ENCODE data around the gene COX4I2.

COX4I2 gene

DNA sequence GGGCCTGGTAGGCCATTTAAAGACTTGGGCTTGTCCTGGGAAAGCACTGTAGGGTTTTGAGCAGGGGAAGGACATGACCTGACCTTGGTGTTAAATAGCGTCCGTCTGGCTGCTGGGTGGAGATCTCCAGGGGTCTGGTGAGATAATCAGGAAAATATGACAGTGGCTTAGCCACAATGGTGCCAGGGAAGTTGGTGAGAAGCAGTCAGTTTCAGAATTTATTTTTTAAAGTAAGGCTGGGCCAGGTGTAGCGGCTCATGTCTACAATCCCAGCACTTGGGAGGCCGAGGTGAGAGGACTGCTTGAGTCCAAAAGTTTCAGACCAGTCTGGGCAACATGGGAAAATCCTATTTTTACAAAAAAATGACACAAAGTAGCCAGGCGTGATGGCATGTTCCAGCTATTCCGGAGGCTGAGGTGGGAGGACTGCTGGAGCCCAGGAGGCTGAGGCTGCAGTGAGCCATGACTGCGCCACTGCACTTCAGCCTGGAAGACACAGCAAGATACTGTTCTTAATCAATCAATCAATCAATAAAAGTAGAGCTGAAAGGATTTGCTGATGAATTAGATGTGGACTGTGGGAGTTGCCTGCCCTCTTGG lies 43.5 kb downstream of the COX4I2 start:
- DNase-seq (ENCODE audit: low spot score in 2 of 2) = no peak
- Mint-ChIP-seq H3K36me3 (peaks cover 17% of the 10 kb centered on the region), H3K9me3 (no peaks in the 10 kb centered on the region), H3K4me3 (no peak overlapping the region), H3K4me1 (peaks cover 42% of the 10 kb centered on the region), H3K27me3 (no peaks in the 10 kb centered on the region), H3K27ac (peak overlapping the region; percentile 31)
- ATAC-seq (ENCODE audit: low read depth) = no peak

DNA sequence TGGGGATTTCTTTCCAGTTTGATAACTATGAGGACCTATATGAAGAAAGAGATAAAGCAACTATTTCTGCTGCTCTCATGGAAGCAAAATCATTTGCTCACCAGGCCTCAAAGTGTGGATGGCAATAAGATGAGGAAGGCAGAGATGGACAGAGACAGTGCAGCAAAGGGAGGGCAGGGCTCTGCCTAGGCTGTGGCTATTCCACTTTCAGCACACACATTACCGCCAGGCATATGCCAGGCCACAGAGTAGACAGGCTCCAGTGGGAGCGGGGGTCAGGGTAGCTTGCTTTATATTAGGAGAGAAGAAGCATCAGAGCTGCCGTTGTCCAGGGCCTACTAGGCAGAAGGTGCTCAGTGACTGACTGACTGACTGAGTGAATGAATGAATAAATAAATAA lies 44.1 kb downstream of the COX4I2 start:
- ATAC-seq (ENCODE audit: low read depth) (no peak), DNase-seq (ENCODE audit: low spot score in 2 of 2) (no peak)
- Mint-ChIP-seq H3K27me3 (no peaks in the 10 kb centered on the region), H3K36me3 (peaks cover 16% of the 10 kb centered on the region), H3K4me3 (no peak overlapping the region), H3K4me1 (peaks cover 37% of the 10 kb centered on the region), H3K9me3 (no peaks in the 10 kb centered on the region), H3K27ac (no peak overlapping the region)

DNA sequence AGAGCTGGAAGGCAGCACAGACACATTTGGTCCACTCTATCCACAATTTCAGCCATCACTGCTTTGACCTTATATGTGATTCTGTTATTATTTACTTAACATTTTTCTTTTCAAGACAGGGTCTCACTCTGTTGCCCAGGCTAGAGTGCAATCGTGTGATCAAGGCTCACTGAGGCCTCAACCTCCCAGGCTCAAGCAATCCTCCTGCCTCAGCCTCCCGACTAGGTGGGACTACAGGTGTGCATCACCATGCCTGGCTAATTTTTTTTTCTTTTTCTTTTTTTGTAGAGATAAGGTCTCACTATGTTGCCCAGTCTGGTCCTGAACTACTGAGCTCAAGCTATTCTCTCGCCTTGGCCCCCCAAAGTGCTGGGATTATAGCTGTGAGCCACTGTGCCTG lies 44.6 kb downstream of the COX4I2 start:
- ATAC-seq (ENCODE audit: low read depth) (no peak), DNase-seq (ENCODE audit: low spot score in 2 of 2) (no peak)
- Mint-ChIP-seq H3K36me3 (peaks cover 15% of the 10 kb centered on the region), H3K27me3 (no peaks in the 10 kb centered on the region), H3K9me3 (no peaks in the 10 kb centered on the region), H3K27ac (no peak overlapping the region), H3K4me1 (peaks cover 35% of the 10 kb centered on the region), H3K4me3 (no peak overlapping the region)

DNA sequence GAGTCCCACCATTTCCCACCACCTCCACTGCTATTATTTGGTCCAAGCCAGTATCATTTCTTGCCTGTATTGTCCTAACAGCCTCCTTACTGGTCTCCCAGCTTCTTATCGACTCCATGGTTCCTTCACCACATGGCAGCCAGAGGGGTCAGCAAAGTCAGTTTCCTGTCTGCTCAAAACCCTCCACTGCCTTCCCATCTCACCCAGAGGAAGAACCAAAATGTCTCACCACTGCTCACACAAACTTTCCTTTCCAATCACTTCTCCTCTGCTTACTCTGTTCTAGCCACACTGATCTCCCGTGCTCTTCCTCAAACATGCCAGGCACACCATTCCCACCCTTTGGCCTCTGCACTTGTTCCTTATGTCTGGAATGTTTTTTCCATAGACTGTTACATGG lies 45.2 kb downstream of the COX4I2 start:
- Mint-ChIP-seq H3K9me3 (no peaks in the 10 kb centered on the region), H3K4me3 (no peak overlapping the region), H3K4me1 (peaks cover 31% of the 10 kb centered on the region), H3K36me3 (peaks cover 16% of the 10 kb centered on the region), H3K27me3 (no peaks in the 10 kb centered on the region), H3K27ac (peak overlapping the region; percentile 4)
- no peak for DNase-seq (ENCODE audit: low spot score in 2 of 2)
- no peak for ATAC-seq (ENCODE audit: low read depth)

DNA sequence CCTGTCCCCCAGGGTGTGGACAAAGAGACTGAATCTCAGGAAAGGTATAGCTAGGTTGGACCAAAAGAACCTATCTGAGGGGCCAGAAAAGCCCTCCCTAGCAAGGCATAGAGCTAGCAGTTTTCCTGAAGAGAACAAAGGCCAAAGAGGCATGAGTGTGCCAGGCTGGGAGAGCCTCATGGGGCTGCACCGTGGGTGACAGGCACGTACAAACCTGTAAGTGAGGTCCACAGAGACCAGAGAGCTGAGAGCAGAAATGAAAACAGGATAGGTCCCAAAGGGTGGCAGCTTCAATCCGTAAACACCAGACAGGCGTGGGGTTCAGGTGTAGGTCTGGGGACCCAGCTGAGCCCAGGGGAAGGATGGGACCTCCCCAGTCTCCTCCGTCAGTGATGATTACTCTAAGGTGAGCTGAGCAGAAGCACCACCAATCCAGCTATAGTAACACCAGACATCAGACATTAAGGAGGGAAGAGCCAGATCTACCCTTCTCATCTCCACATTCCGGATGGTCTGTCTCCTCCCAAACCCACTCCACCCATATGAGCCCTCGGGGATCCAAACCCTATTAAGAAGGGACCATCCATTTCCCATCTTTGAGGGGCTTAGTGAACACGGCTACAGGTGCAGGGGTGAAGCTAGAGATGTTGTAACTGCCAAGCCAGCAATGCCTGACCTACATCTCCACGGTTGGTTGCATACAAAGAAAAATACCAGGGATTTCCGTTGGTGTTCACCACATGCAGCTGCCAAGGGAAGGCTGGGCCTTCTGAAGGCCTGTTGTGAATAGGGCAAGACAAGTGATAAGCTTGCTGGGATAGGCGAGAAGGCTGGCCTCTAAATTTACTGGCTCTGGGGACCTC lies 46.7 kb downstream of the COX4I2 start:
- peak; percentile 72 for ATAC-seq (ENCODE audit: low read depth)

DNA sequence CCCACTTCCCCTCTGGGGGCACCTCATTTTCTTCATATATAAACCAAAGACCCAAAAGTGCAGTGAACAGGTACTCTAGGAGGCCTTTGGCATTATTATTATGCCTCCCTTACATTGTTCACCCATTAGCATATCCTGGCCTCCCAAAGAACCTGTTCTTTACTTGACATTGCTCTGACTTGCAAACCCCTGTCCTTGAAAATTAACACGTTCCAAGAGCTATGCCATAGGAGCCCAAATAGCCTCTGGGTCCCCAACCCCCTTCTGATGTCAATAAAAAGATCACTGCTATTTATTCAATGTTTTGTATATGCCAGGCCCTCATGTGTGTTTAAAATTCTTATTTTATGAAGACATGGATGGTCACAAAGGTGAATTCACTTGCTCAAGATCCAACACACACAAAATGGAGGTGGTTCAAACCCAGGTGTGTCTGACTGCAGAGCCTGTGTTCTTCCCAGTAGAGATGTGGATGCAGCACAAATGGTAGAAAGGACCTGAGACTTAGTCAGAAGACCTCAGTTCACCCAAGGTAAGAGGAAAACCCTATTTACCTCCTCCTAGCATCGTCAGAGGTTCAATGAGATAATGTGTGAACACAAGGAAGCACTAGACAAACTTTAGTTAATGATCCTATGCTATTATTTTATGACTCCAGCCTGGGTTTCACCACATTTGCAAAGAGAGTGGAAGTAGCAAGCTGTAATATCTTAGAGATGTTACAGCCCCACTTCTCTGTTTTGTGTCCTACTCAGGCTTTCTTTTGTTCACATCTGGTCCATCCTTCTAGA lies 48.3 kb downstream of the COX4I2 start:
- peaks cover 24% of the 10 kb centered on the region for H3K4me1 Mint-ChIP-seq
- no peak for ATAC-seq (ENCODE audit: low read depth)
- H3K4me3 Mint-ChIP-seq = no peak overlapping the region
- no peak for DNase-seq (ENCODE audit: low spot score in 2 of 2)
- H3K9me3 Mint-ChIP-seq = no peaks in the 10 kb centered on the region
- no peaks in the 10 kb centered on the region for H3K27me3 Mint-ChIP-seq
- H3K27ac Mint-ChIP-seq = peak overlapping the region; percentile 74
- H3K36me3 Mint-ChIP-seq = peaks cover 13% of the 10 kb centered on the region

More for the DNA sequence above, 46.7 kb downstream of the COX4I2 start:
- H3K36me3 Mint-ChIP-seq = peaks cover 15% of the 10 kb centered on the region
- H3K4me1 Mint-ChIP-seq = peaks cover 27% of the 10 kb centered on the region
- no peak for DNase-seq (ENCODE audit: low spot score in 2 of 2)
- H3K27me3 Mint-ChIP-seq = no peaks in the 10 kb centered on the region
- H3K27ac Mint-ChIP-seq = peak overlapping the region; percentile 88
- H3K4me3 Mint-ChIP-seq = peak overlapping the region; percentile 4
- H3K9me3 Mint-ChIP-seq = no peaks in the 10 kb centered on the region

DNA sequence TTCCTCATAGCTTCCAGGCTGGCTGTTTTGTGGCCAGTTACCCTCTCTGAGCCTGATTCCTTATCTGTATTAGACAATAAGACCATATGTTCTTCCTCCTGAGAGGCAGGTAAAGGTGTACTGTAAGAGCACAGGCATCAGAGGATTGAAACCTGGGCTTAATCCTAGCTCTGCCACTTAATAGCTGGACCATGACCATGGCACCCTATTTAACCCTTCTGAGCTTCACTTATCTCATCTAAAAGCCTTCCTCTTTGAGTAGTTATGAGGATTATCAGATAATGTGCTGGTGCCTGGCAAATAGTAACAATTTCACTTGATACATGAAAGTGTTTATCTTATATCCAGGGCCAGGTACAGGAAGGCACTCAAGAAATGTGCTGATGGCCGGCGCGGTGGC lies 50.1 kb downstream of the COX4I2 start:
- peaks cover 32% of the 10 kb centered on the region for H3K4me1 Mint-ChIP-seq
- no peak for ATAC-seq (ENCODE audit: low read depth)
- no peak overlapping the region for H3K27ac Mint-ChIP-seq
- no peaks in the 10 kb centered on the region for H3K9me3 Mint-ChIP-seq
- DNase-seq (ENCODE audit: low spot score in 2 of 2) = no peak
- no peaks in the 10 kb centered on the region for H3K27me3 Mint-ChIP-seq
- H3K4me3 Mint-ChIP-seq = no peak overlapping the region
- H3K36me3 Mint-ChIP-seq = peaks cover 10% of the 10 kb centered on the region

DNA sequence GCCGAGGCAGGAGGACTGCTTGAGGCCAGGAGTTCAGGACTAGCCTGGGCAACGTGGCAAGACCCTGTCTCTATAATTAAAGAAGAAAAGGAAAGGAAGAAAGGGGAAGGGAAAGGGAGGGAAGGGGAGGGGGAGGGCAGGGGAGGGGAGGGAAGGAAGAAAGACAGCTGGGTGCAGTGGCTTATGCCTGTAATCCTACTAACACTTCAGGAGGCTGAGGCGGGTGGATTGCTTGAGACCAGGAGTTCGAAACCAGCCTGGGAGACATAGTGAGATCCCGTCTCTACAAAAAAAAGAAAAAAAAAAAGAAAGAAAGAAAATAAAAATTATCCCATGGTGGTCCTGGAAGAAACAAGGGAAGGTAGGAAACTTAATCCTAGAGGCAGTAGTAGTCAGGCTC lies 51.4 kb downstream of the COX4I2 start:
- H3K27ac Mint-ChIP-seq = no peak overlapping the region
- H3K27me3 Mint-ChIP-seq = no peaks in the 10 kb centered on the region
- peaks cover 7% of the 10 kb centered on the region for H3K36me3 Mint-ChIP-seq
- DNase-seq (ENCODE audit: low spot score in 2 of 2) = no peak
- ATAC-seq (ENCODE audit: low read depth) = no peak
- peaks cover 26% of the 10 kb centered on the region for H3K4me1 Mint-ChIP-seq
- no peaks in the 10 kb centered on the region for H3K9me3 Mint-ChIP-seq
- no peak overlapping the region for H3K4me3 Mint-ChIP-seq

DNA sequence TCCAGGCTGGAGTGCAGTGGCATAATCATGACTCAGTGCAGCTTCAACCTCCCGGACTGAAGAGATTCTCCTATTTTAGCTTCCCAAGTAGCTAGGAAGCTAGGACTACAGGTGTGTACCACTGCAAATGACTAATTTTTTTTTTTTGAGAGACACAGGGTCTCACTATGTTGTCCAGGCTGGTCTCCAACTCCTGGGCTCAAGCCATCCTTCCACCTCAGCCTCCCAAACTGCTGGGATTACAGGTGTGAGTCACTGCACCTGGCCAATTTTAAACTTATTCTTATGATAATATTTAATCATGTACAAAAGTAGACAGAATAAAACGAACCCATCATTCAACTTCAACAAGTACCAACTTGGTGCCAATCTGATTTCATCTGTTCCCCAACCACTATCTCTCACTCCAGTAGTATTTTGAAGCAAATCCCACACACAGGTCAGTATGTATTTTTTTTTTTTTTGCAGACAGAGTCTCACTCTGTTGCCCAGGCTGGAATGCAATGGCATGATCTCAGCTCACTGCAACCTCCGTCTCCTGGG lies 52.5 kb downstream of the COX4I2 start:
- no peak for DNase-seq (ENCODE audit: low spot score in 2 of 2)
- no peak overlapping the region for H3K27ac Mint-ChIP-seq
- H3K4me3 Mint-ChIP-seq = no peak overlapping the region
- no peak for ATAC-seq (ENCODE audit: low read depth)
- no peaks in the 10 kb centered on the region for H3K27me3 Mint-ChIP-seq
- peaks cover 25% of the 10 kb centered on the region for H3K4me1 Mint-ChIP-seq
- no peaks in the 10 kb centered on the region for H3K9me3 Mint-ChIP-seq
- peaks cover 7% of the 10 kb centered on the region for H3K36me3 Mint-ChIP-seq

DNA sequence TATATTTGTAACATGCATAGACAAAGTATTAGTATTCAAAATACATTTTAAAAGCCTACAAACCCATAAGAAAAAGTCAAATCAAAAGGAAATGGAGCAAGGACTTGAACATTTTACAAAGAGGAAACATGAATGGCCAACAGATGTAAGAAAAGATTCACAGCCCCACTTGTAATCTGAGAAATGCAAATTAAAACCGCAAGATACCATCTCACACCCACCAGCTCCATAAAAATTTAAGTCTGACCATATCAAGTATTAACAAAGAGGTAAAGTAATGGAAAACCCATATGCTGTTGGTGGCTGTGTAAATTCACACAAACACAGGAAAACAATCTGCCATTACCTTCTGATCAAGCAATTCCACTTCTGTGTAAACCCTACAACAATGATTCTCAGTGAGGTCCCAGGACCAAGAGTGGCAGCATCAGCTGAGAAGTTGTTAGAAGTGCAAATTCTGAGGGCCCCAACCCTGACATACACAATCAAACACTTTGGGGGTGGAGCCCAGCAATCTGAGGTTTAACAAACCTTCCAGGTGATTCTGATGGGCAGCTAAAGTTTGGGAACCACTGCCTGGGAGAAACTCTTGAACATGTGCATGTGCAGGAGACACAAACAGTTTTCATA lies 54.0 kb downstream of the COX4I2 start:
- H3K27ac Mint-ChIP-seq = peak overlapping the region; percentile 53
- H3K36me3 Mint-ChIP-seq = peaks cover 9% of the 10 kb centered on the region
- H3K4me3 Mint-ChIP-seq = no peak overlapping the region
- H3K4me1 Mint-ChIP-seq = peaks cover 19% of the 10 kb centered on the region
- DNase-seq (ENCODE audit: low spot score in 2 of 2) = no peak
- no peaks in the 10 kb centered on the region for H3K27me3 Mint-ChIP-seq
- no peaks in the 10 kb centered on the region for H3K9me3 Mint-ChIP-seq
- peak; percentile 54 for ATAC-seq (ENCODE audit: low read depth)

DNA sequence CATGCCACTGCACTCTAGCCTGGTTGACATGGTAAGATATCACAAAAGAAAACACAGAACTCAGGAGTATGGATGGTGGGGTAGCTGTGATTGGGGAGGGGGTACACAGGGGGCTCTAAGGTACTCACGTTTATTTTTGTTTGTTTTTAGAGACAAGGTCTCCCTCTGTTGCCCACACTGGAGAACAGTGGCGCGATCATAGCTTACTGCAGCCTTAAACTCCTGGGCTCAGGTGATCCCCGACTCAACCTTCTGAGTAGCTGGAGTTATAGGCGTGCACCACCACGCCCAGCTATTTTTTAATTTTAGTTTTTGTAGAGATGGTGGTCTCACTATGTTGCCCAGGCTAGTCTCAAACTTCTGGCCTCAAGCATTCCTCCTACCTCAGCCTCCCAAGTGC lies 55.7 kb downstream of the COX4I2 start:
- DNase-seq (ENCODE audit: low spot score in 2 of 2) (no peak), ATAC-seq (ENCODE audit: low read depth) (no peak)
- no peak overlapping the region for H3K27ac Mint-ChIP-seq
- peaks cover 19% of the 10 kb centered on the region for H3K4me1 Mint-ChIP-seq
- no peaks in the 10 kb centered on the region for H3K9me3 Mint-ChIP-seq
- no peaks in the 10 kb centered on the region for H3K27me3 Mint-ChIP-seq
- no peak overlapping the region for H3K4me3 Mint-ChIP-seq
- H3K36me3 Mint-ChIP-seq = peaks cover 10% of the 10 kb centered on the region

DNA sequence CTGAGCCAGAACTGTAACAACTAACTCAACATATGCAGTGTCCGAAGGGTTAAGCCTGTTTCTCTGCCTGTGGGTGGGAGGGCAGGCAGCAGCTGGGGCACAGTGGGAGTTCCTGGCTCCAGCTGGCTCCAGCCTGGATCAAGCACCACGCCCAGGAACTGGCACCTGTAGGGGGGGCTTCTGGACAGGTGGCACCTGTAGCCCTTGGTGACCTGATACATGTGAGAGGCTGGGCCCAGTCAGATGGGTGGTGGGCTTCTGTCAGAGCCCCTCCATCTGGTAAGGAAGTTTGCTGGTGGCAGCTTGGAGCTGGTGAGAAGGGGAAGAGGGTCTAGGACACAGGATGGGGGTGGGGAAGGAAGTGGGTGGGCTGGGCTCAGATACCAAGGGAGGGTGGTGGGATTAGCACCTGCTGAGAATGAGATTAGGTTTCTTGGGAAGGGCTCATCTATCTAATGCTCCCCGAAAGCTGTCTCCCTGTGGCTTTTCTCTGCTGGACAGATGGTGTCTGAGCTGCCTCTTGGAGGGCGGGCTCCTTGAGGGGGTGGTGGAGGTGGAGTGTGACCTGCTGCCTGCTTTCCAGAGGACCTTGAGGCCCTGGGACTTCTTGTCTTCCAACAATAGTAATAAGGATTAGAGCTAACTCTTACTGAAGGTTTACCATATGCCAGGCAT lies 56.4 kb downstream of the COX4I2 start:
- Mint-ChIP-seq H3K27me3 (no peaks in the 10 kb centered on the region), H3K4me1 (peaks cover 24% of the 10 kb centered on the region)

More for the DNA sequence above, 56.4 kb downstream of the COX4I2 start:
- no peak for DNase-seq (ENCODE audit: low spot score in 2 of 2)
- Mint-ChIP-seq H3K9me3 (no peaks in the 10 kb centered on the region), H3K36me3 (peaks cover 7% of the 10 kb centered on the region), H3K27ac (peak overlapping the region; percentile 42), H3K4me3 (no peak overlapping the region)
- ATAC-seq (ENCODE audit: low read depth) = no peak

Measured in memory B cell (primary cell).